K562 (cell line): Measurements from ENCODE around the gene NAGLU. TPM values are rescaled to one million over a fixed set of nuclear protein-coding genes. Genes with fewer than 3 reads are reported as not detected.
A peak's percentile ranks its signal among the peaks of the same experiment; 100 is the strongest.

ENCODE experiments used
- CCAR2 ChIP-seq: fragments of 200-400 bp; formaldehyde crosslinking; IDR thresholded peaks from 2 replicates; pipeline ENCODE4 v1.6.1; 2017; ENCODE audit warnings: mild to moderate bottlenecking, low read depth, low read length
- CCNT2 ChIP-seq: IDR thresholded peaks from 2 replicates; pipeline ENCODE4 v1.6.1; 2011; ENCODE audit warnings: borderline replicate concordance, low read depth, mild to moderate bottlenecking, moderate library complexity, mixed read lengths, low read length; ENCODE audit not compliant: insufficient read length; ENCODE audit errors: extremely low read depth
- ESRRA ChIP-seq: fragments of 450-650 bp; IDR thresholded peaks from 2 replicates; pipeline ENCODE4 v1.6.1; 2014; ENCODE audit warnings: low read depth, mild to moderate bottlenecking, moderate library complexity, borderline replicate concordance
- ETS1 ChIP-seq: conservative IDR thresholded peaks from 2 replicates; pipeline ENCODE4 v1.6.1; 2011; ENCODE audit warnings: low read depth, mild to moderate bottlenecking, low read length; ENCODE audit not compliant: control insufficient read depth
- FOXJ2 ChIP-seq: fragments of 200-800 bp; sonication (Bioruptor generic); IDR thresholded peaks from 2 replicates; pipeline ENCODE4 v1.6.1; 2016; ENCODE audit warnings: missing genetic modification characterization, missing compliant biosample characterization
- GABPB1 ChIP-seq: sonication (generic); formaldehyde crosslinking; IDR thresholded peaks from 2 replicates; pipeline ENCODE4 v1.8.0; 2022; ENCODE audit warnings: mild to moderate bottlenecking, missing genetic modification reagents
- HCFC1 ChIP-seq: IDR thresholded peaks from 2 replicates; pipeline ENCODE4 v1.6.1; 2012; ENCODE audit warnings: low read depth, low read length, improper control_type of control experiment
- HDGF ChIP-seq: fragments of 450-650 bp; IDR thresholded peaks from 2 replicates; pipeline ENCODE4 v1.6.1; 2016
- HNRNPK ChIP-seq: fragments of 200-400 bp; formaldehyde crosslinking; IDR thresholded peaks from one replicate; pipeline ENCODE4 v1.6.1; 2018; ENCODE audit warnings: mild to moderate bottlenecking, low read depth, low read length; ENCODE audit not compliant: poor library complexity, severe bottlenecking
- HNRNPL ChIP-seq: fragments of 200-400 bp; formaldehyde crosslinking; IDR thresholded peaks from 2 replicates; pipeline ENCODE4 v1.6.1; 2017; ENCODE audit warnings: low read depth, mild to moderate bottlenecking, low read length
- HNRNPLL ChIP-seq: fragments of 200-400 bp; formaldehyde crosslinking; IDR thresholded peaks from 2 replicates; pipeline ENCODE4 v1.6.1; 2017; ENCODE audit warnings: low read length, low read depth, mild to moderate bottlenecking; ENCODE audit not compliant: poor library complexity, severe bottlenecking
- MECOM ChIP-seq: fragments of 250-450 bp; sonication (Bioruptor Pico); IDR thresholded peaks from 2 replicates; pipeline ENCODE4 v1.8.0; 2022; ENCODE audit warnings: inconsistent platforms
- MTA3 ChIP-seq: fragments of 450-650 bp; formaldehyde crosslinking; IDR thresholded peaks from 2 replicates; pipeline ENCODE4 v1.6.1; 2017; ENCODE audit warnings: mild to moderate bottlenecking, borderline replicate concordance
- MYC ChIP-seq, 2 experiments: fragments of 250-450 bp in 1 of 2; sonication (Bioruptor Pico) in 1 of 2; IDR thresholded peaks; 2 replicates each; pipeline versions ENCODE4 v1.5.1 to v1.6.1; 2012 to 2021; ENCODE audit warnings: low read depth in 2 of 2, borderline replicate concordance in 1 of 2, improper control_type of control experiment in 1 of 2, low read length in 1 of 2, mild to moderate bottlenecking in 1 of 2, moderate library complexity in 1 of 2
- NFIC ChIP-seq: fragments of 450-650 bp; IDR thresholded peaks from 2 replicates; pipeline ENCODE4 v1.6.1; 2017; ENCODE audit warnings: mild to moderate bottlenecking, inconsistent platforms
- PHB ChIP-seq: fragments of 250-450 bp; sonication (Bioruptor Pico); IDR thresholded peaks from 2 replicates; pipeline ENCODE4 v1.5.0; 2021
- POLR2G ChIP-seq: fragments of 200-400 bp; formaldehyde crosslinking; IDR thresholded peaks from 2 replicates; pipeline ENCODE4 v1.6.1; 2017; ENCODE audit warnings: low read depth, mild to moderate bottlenecking, antibody characterized with exemption, low read length, moderate library complexity
- PRDM10 ChIP-seq: fragments of 450-650 bp; IDR thresholded peaks from 2 replicates; pipeline ENCODE4 v1.6.1; 2018; ENCODE audit not compliant: partially characterized antibody
- PTBP1 ChIP-seq: fragments of 200-400 bp; formaldehyde crosslinking; IDR thresholded peaks from 2 replicates; pipeline ENCODE4 v1.6.1; 2017; ENCODE audit warnings: low read depth, low read length
- PTRF ChIP-seq: fragments of 450-650 bp; IDR thresholded peaks from 2 replicates; pipeline ENCODE4 v1.6.1; 2016; ENCODE audit warnings: mild to moderate bottlenecking, missing genetic modification characterization, missing compliant biosample characterization
- RCOR1 ChIP-seq, 2 experiments: IDR thresholded peaks; 2 replicates each; pipeline ENCODE4 v1.6.1; 2012; ENCODE audit warnings: low read depth in 2 of 2, low read length in 2 of 2, borderline replicate concordance in 1 of 2, improper control_type of control experiment in 1 of 2
- RNF2 ChIP-seq: sonication (generic); IDR thresholded peaks from 2 replicates; pipeline ENCODE4 v1.6.1; 2016
- TEAD1 ChIP-seq, 2 experiments: fragments of 450-650 bp in 1 of 2; sonication (generic) in 1 of 2; formaldehyde crosslinking; IDR thresholded peaks; 2 replicates each; pipeline versions ENCODE4 v1.4.0 to v1.8.0; 2020 to 2022; ENCODE audit warnings: mild to moderate bottlenecking in 2 of 2, missing genetic modification reagents in 1 of 2
- polyA plus RNA-seq, 8 experiments: library from polyadenylated mRNA; depleted of rRNA in 4 of 8; stranded (reverse) in 5 of 8; unstranded in 3 of 8; fragments of >200 nt; fragmentation: Nextera tagmentation in 2 of 8; fragmentation: Illumina TruSeq in 1 of 8; extraction: Ambion mirVana in 2 of 8; extraction: Trizol in 1 of 8; gene quantifications; 2 replicates each; pipeline versions ENCODE4 v1.2.1 to v1.2.3, GENCODE V29; 2011 to 2014; ENCODE audit warnings: inconsistent platforms in 1 of 8, missing spikeins in 1 of 8
- total RNA-seq, 7 experiments: library from RNA; depleted of rRNA in 6 of 7; stranded (reverse); fragments of >200 nt in 6 of 7; fragmentation: Illumina TruSeq in 2 of 7; extraction: Trizol in 2 of 7; gene quantifications; 2 replicates each; pipeline versions ENCODE4 v1.2.1 to v1.2.3, GENCODE V29; 2011 to 2021; ENCODE audit warnings: low replicate concordance in 1 of 7

Gene NAGLU
- total and polyA plus RNA-seq, 9 of the 15 experiments (the other 6 are each of a cell fraction or from before 2014, with no cell fraction given), result 0.04 to 21.5 (median 8.5) TPM

- peak in 1 of 2 experiments; percentile 39; a peak in 1 of 4 replicates for TF ChIP-seq RCOR1 (IDR thresholded peaks at IDR 0.05; ENCODE audit: borderline replicate concordance in 1 of 2, low read depth in 2 of 2, low read length in 2 of 2)
- TF ChIP-seq PTBP1, result 0 out of 2 replicates have a peak, but pooled peaks have one; percentile 15
- peak; percentile 67 for TF ChIP-seq CCNT2
- peak; percentile 48 for TF ChIP-seq GABPB1 (CRISPR knock-in tag)
- TF ChIP-seq MYC (IDR thresholded peaks at IDR 0.05; ENCODE audit: low read depth, low read length), result peak; percentile 56; the same call in 1 of the 2 replicates
- TF ChIP-seq MYC (CRISPR knock-in tag; IDR thresholded peaks at IDR 0.05; ENCODE audit: borderline replicate concordance, low read depth), result no peak
- peak; percentile 31 for TF ChIP-seq PRDM10
- 0 out of 2 replicates have a peak, but pooled peaks have one; percentile 41 for TF ChIP-seq PHB (CRISPR knock-in tag)
- TF ChIP-seq HNRNPL, result peak; percentile 66
- TF ChIP-seq POLR2G, result peak; percentile 76
- TF ChIP-seq HDGF, result 0 out of 2 replicates have a peak, but pooled peaks have one; percentile 78
- 0 out of 2 replicates have a peak, but pooled peaks have one; percentile 24 for TF ChIP-seq FOXJ2
- TF ChIP-seq PTRF (tag), result no peak
- TF ChIP-seq MTA3, result no peak
- 0 out of 4 replicates have a peak, but pooled peaks of 1 of the 2 experiments have one; percentile 23 for TF ChIP-seq TEAD1 (CRISPR knock-in tag; IDR thresholded peaks at IDR 0.05)
- peak; percentile 52 for TF ChIP-seq HNRNPLL
- TF ChIP-seq CCAR2, result no peak
- TF ChIP-seq ESRRA, result peak; percentile 34; the same call in 1 of the 2 replicates
- peak; percentile 41; the same call in 1 of the 2 replicates for TF ChIP-seq HCFC1
- TF ChIP-seq RNF2, result peak; percentile 17; the same call in 1 of the 2 replicates
- peak; percentile 80 for TF ChIP-seq NFIC
- peak; percentile 61 for TF ChIP-seq HNRNPK
- 0 out of 2 replicates have a peak, but pooled peaks have one; percentile 8 for TF ChIP-seq MECOM (CRISPR knock-in tag)
- TF ChIP-seq ETS1, result 0 out of 2 replicates have a peak, but pooled peaks have one; percentile 47
These were observed 523 bp downstream of the NAGLU start (continued) for GRCh38 chr17:42536372-42537155.
